DMS53 (cell line): ENCODE results near the gene ZNF90.
"Not testable (repeated sequence)": the region's sequence is repeated elsewhere in the genome, so short reads cannot be mapped to it uniquely, and the experiment has no call there.

Experiments
- DNase-seq: peaks from one replicate; lab custom pipeline; 2025; lab: John Stamatoyannopoulos, UW

Gene ZNF90

GRCh38 chr19:20077791-20078463 is at the start of gene ZNF90:
ZNF90 (plus strand) TSS chr19:20078000; CDS start chr19:20078133, 133 bp downstream.
- peak; percentile 97 for DNase-seq

- no peak for DNase-seq
These were observed 49.2 kb upstream of the ZNF90 start for GRCh38 chr19:20028611-20029010.

- DNase-seq = no peak
These were observed 41.9 kb upstream of the ZNF90 start for GRCh38 chr19:20035935-20036334.

- DNase-seq = peak; percentile 34
These were observed 39.2 kb upstream of the ZNF90 start for GRCh38 chr19:20038358-20039202.

- peak; percentile 98 for DNase-seq
These were observed 38.5 kb upstream of the ZNF90 start, which contains the start of gene ZNF682 for GRCh38 chr19:20039203-20039723. ZNF682 (minus strand) TSS chr19:20039505; CDS start chr19:20039345, 160 bp downstream.

- DNase-seq = no peak
These were observed 33.1 kb upstream of the ZNF90 start for GRCh38 chr19:20044663-20045062.

- not testable (repeated sequence) for DNase-seq
These were observed 32.1 kb upstream of the ZNF90 start for GRCh38 chr19:20045742-20046141.

- DNase-seq = peak; percentile 97
These were observed 25.7 kb upstream of the ZNF90 start for GRCh38 chr19:20051841-20052768.

- DNase-seq = peak; percentile 71
These were observed 19.1 kb upstream of the ZNF90 start for GRCh38 chr19:20058738-20059137.

GRCh38 chr19:20060282-20060681 is 17.5 kb upstream of the ZNF90 start:
- no peak for DNase-seq

- DNase-seq = no peak
These were observed 10.9 kb upstream of the ZNF90 start for GRCh38 chr19:20066861-20067260.

- no peak for DNase-seq
These were observed 9.9 kb upstream of the ZNF90 start for GRCh38 chr19:20067943-20068342.

- DNase-seq = not testable (repeated sequence)
These were observed 9.2 kb upstream of the ZNF90 start for GRCh38 chr19:20068559-20068958.

GRCh38 chr19:20070691-20071090 is 7.1 kb upstream of the ZNF90 start:
- DNase-seq = no peak

GRCh38 chr19:20072936-20073335 is 4.9 kb upstream of the ZNF90 start:
- no peak for DNase-seq

GRCh38 chr19:20078581-20079031 is 806 bp downstream of the ZNF90 start:
- DNase-seq = peak; percentile 37

GRCh38 chr19:20079476-20079875 is 1.7 kb downstream of the ZNF90 start:
- DNase-seq = no peak

- no peak for DNase-seq
These were observed 2.9 kb downstream of the ZNF90 start for GRCh38 chr19:20080656-20081055.

GRCh38 chr19:20082232-20082833 is 4.5 kb downstream of the ZNF90 start:
- DNase-seq = peak; percentile 21

GRCh38 chr19:20082876-20083275 is 5.1 kb downstream of the ZNF90 start:
- not testable (repeated sequence) for DNase-seq

GRCh38 chr19:20102097-20102496 is 24.3 kb downstream of the ZNF90 start:
- peak; percentile 21 for DNase-seq
